ENCODE data around the gene KRT73.

Gene KRT73

DNA sequence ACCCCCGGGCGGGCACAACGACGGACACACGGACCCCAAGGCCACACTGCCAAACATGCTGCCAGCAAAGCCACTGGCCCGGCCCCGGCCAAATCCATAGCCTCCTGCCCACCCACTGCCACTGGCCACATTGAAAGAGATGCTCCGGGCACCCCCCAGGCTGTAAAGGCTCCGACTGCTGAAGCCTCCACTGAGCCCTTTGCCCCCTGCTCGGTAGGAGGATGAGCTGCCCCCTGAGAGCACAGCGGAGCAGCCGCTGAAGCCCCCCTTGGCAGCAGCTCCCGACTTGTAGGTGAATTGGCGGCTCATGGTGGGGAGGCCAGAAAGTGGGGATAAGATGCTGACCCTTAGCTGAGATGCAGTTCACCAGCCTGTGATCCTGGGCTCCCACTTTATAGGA, at the start of gene KRT73:
KRT73 (minus strand) TSS at position 344 of the 400 bp plus-strand sequence; CDS start at position 309, 35 bp downstream.
- DNase-seq (ENCODE audit: low read depth in 3 of 3): no peak

DNA sequence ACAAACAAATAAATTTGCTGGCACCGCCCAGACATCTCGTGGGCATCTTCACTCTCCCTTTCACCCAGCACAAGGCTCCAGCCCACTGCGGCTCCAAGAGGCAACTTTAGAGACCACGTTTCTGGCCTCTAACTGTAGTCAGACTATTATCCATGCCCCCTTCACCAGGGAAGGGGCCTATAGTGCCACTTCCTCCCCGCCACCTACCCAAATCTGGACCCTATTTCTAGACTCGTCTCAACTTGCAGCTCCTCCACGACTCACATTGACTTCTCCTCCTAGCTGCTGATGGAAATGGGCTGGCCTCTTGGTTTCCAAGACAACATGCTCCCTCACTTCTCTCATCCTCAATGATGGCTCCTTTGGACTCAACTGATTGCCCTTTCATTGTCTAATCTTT, 49.6 kb upstream of the KRT73 start:
- DNase-seq (ENCODE audit: low read depth in 3 of 3): no peak

DNA sequence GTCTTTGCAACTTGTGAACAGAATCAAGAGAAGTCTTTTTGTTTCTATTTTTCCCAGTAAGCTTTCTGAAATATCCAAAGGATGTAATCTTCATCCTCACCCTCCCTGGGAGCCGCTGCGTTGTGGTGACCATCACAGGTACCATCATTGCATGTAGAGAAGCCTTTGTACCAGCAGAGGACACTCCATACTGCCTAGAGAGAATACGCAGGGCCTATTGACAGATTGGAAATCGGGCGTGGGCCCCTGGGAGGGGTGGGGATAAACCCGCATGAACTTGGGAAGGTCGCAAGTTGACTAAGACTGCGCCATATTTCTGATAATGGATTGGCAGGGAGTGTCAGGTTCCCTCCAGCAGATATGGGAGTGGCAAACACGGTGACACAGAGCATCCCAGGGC, 49.1 kb upstream of the KRT73 start:
- no peak for DNase-seq (ENCODE audit: low read depth in 3 of 3)

DNA sequence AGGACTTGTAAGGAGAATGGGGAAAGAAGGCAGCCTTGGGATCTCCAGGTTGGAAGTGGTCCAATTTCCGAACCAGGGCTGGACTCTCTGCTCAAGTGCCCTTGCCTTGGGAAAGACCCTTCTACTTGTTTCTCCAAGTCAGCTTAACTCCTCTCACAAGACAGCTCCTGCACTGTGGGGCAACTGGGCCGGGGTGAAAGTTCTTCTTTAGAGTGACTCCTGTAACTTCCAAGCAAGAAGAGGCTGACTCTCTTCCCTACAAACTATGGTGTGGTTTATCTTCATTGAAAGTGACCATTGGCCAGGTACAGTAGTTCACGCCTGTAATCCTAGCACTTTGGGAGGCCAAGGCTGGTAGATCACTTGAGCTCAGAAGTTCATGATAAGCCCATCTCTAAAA, 48.1 kb upstream of the KRT73 start:
- no peak for DNase-seq (ENCODE audit: low read depth in 3 of 3)

DNA sequence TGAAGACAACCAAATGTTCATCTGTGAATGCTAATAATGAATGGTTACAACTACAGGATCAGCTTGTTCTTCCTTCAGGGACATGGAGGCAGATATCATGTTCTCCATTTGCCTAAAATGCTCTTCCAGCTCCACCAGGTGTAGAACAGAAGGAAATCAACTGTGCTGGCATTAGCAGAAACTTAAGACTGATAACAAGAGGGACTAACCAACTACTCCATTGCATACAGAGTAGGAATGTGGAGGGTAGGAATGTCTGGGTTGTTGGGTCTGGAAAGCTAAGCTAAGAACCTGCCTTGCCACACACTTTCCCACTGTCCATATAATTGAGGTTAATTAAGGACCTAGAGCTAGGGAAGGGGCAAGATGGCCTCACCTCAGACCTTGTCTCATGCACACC, 45.1 kb upstream of the KRT73 start:
- DNase-seq (ENCODE audit: low read depth in 3 of 3): no peak

DNA sequence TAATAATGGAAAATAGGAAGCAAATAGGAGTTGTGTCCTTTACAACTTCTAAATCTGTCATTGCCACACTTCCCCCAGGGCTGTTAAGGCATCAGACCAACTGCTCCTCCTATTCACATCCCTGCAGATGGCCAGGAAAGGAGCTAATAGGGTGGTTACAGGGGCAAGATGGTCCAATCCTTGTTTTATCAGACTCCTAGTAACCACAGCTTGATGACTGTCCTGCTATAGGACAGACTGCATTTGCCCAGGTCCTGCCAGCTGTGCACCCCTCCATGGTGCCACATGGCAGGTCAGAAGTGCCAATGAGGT, 44.5 kb upstream of the KRT73 start:
- no peak for DNase-seq (ENCODE audit: low read depth in 3 of 3)

DNA sequence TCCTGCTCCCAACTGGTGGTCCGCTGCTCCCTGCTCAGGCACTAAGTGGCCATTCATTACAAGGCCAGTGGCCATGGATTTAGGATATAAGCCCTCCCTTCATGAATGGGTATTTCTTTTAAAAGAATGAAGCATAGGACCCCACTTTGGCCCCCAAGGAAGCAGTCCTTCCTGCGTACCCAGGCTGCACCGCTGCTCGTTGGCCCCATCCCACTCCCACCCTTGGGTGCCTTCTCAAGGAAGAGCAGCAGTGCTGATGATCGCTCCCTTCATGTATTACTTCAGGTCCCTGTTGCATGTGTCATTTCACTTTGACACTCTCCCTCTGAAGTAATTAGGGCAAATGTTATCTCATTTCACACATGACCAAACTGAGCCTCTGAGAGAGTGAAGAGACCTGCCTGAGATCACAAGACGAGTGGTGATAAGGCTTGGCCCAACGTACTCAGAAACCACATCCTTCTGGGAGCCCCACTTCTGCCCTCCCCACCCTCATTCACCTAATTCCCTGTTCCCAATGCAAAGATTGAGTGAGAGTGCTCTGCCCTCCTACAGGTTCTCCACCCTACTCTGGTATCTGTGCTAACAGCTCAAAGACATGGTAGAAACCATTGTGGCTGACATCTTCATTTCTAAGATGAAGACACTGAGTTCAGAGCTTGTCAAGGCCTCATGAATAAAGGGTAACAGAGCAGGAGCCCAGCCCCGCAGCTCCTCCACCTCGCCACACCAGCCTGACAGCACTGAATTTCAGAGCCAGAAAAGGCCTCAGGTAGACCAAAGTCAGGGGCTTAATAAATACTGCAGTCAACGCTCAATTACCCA, 43.9 kb upstream of the KRT73 start:
- DNase-seq (ENCODE audit: low read depth in 3 of 3): no peak

DNA sequence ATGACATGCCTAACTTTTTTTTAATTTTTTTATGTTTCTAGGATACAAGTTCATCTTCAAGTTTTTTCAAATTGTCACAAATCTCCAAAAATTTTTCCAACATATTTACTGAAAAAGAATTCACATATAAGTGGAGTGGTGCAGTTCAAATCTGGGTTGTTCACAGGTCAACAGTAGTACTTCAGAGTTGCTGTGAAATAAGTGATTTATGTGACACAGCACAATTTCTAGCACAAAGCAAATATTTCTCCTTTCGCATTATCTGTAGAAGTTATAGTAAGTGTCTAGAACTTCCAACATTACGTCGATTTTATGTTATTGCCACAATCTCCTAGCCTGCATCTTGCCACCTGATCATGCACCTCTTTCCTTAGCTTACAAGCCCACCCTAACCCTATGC, 43.3 kb upstream of the KRT73 start:
- DNase-seq (ENCODE audit: low read depth in 3 of 3): no peak

DNA sequence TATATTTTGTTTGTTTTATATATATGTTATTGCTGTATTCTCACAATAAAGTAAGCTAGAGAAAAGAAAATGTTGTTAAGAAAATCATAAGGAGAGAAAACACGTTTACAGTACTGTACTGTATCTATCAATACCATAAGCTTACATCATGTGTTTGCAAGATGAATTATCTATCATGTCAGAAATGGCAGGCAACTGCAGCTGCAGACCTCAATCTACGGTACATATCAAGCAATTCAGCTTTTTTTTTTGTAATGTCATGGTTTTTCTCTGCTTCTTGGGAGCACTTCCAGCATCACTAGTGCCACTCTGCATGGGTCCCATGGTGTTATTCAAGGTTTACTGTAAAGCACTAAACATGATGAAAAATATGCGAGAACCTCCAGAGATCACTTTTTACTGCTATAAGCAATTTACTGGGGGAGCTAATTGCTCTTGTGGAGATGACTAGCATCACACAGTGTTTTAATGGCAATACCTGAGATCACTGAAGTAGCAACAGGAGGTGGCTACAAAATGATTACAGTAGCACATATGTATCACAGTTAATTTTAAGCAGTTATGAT, 42.7 kb upstream of the KRT73 start:
- DNase-seq (ENCODE audit: low read depth in 3 of 3): no peak

DNA sequence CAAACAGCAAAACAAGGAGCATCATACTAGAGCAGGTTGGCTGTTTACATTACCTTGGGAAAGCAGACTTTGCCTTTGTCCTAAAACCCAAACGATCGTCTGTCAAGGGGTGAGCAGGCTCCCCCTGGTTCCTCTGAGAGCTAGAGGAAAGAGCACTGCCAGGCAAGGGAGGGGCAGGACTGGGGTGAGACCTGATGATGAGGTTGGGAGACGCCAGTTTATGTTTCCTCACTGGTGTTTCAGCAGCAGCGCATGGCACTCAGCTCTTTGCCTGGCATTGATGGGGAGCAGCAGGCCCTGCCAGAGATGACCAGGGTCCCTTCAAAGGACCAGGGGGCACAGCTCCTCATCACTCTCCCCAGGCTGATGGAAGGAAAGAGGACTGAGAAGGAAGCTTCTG, 41.6 kb upstream of the KRT73 start:
- no peak for DNase-seq (ENCODE audit: low read depth in 3 of 3)

DNA sequence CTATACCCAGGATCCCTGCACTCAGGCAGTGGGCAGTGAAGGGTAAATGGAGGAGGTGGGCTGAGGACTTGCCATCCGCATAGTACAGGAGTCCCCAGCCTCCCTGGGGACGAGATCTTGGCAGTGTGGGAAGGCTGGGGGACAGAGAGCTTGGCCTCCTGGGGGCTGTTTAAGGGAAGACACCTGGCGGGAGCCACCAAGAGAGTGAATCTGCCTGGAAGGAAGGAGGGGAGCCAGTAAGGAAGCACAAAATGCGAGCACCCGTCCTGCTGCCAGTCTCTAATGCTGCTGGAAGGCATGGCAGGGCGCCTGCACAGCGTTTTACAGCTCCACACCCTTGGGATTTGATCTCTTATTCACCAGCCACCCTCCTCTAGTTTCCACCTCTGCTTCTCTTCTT, 41.0 kb upstream of the KRT73 start:
- no peak for DNase-seq (ENCODE audit: low read depth in 3 of 3)

DNA sequence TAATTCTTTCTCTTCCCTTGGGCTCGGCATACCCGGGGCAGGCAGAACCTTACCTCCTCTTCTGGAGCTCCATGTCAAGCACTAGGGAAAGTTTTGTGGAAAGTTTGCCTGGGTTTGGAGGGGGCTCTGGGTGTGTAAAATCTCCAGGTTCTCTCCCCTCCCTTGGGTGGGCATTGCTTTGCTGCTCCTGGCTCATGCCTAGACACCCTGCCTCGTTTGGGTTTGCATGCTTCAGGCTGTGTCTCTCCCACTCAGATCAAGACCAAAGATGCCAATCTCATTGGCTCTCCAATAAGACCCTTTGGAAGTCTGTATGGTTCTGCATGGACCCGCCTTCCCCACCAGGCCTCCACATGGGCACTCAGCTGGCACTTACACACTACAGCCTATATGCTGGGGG, 39.8 kb upstream of the KRT73 start:
- no peak for DNase-seq (ENCODE audit: low read depth in 3 of 3)

DNA sequence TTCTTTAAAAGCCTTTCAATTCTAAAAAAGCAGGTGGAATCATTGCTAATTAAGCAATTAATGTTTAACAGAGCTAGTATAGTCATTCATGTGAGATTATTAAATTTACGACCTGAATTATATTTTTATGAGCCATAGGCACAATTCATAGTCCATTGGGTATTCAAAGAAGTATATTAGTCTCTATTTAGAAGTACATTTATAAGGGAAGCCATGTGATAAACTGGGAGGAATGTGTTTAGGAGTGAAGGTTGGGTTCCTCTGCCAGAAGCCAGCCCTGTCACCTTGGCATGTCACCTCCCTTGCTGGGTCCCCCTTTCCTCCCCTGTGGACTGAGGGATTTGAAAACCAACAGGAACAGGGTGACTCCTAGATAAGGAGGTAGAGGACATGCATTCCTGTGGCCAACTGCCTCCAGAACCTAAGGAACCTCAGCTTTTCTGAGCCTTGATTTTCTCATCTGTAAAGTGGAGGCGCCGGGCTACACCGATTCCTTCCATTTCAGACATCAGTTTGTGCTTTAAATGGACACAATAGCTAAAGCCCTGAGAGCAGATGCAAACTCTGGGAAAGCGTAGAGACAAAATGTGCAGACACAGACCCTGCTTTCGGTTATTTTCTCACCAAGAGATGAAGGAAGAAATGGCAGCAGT, 39.0 kb upstream of the KRT73 start:
- DNase-seq (ENCODE audit: low read depth in 3 of 3): no peak

DNA sequence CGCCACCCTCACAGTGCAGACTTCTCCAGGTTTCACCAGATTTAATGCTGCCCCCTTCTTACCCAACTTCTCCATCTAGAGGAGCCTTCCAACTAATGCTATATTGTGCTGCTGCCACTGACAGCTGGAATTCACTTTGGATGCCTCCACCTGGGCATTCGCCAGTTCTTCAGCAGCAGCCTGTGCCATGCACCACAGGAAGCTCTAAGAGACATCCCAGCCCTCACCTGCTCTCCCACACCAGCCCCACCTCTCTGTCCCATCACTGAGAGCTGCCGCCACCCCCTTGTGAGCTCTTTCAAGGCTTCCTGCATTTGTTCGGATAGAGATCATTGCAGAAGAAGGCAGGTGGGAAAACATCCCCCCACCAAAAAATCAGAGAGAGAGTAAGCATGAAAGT, 38.3 kb upstream of the KRT73 start:
- DNase-seq (ENCODE audit: low read depth in 3 of 3): no peak

DNA sequence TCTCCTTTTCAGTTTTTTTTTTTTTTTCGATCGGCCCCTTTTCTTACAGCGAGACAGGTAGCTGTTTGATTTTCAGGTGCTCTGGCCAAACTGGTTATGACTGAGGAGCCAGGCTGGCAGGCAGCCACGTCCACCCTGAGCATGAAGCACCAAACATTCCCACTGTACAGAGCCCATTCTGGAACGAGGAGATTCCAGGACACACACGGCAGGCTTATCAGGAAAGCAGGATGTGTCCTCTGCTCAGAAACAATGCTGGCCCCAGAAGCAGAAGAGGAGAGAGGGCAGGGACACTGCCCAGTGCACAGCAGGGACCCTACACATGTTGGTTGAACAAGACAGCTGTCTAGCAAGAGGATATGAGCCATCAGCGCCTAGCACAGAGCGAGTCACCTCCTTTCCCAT, 37.4 kb upstream of the KRT73 start:
- DNase-seq (ENCODE audit: low read depth in 3 of 3): no peak

DNA sequence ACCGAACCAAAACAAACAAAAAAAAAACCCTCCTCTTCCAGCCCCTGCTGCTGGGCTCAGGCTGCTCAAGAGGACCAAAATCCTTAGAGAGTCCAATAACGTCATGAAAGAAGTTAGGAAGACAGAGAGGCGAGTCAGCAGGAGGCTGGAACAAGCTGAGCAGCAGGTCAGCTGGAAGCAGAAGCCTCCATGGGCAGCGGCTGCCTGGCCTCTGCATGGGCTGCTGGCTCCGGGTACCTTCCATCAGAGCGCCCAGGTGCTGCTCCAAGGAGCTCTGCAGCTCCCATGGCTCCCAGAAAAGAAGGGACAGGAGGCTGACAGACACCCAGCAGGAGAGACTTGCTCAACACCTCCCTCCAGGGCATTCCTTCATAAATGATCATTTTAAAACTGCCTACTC, 36.9 kb upstream of the KRT73 start:
- no peak for DNase-seq (ENCODE audit: low read depth in 3 of 3)

DNA sequence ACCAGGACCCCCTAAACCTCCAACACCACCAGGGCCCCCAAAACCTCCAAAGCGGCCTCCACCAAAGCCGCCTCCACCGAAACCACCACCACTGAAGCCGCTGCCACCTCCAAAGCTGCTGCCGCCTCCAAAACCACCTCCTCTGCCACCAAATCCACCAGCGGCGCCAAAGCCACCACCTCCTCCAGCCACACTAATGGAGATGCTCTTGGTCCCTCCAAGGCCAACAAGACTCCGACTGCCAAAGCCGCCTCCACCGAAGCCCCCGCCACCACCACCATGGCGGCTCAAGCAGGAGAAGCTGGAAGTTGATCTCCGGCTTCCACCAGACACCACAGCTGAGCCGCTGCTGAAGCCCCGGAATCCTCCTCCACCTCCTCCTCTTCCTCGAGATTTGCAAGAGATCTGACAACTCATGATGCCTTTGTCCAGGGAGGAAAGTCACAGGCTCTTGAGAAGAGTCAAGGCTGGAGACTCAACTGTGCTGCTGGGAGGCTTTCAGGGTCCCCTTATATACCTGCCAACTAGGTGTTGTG, 33.4 kb upstream of the KRT73 start, which contains the start of gene KRT2:
KRT2 (minus strand) TSS at position 486 of the 536 bp plus-strand sequence; CDS start at position 417, 69 bp downstream.
- no peak for DNase-seq (ENCODE audit: low read depth in 3 of 3)

DNA sequence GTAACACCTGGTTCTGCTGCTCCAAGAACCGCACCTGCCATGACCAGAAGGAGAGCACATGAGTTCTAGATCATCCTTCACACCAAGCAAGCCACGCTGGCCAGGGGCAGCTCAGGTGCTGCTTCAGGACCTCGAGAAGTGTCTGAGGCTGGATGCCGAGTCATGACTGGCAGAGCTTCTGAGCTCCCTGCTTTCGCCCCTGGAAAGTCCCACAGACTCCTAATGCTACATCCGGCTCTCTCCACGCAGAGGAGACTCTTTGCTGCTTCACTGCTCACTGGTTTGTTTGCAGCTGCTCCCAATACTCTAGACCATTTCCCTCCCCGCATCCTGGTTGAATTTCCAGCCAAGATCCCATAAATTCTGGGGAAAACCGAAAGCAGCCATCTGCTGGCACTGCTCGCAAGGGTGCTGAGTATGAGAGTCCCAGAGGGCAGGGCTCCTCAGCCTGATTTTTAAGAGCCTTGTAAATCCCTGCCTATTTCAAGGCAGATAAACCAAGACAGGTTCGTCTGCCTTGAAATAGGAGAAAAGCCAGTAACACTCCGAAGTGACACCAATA, 32.2 kb upstream of the KRT73 start:
- DNase-seq (ENCODE audit: low read depth in 3 of 3): no peak

DNA sequence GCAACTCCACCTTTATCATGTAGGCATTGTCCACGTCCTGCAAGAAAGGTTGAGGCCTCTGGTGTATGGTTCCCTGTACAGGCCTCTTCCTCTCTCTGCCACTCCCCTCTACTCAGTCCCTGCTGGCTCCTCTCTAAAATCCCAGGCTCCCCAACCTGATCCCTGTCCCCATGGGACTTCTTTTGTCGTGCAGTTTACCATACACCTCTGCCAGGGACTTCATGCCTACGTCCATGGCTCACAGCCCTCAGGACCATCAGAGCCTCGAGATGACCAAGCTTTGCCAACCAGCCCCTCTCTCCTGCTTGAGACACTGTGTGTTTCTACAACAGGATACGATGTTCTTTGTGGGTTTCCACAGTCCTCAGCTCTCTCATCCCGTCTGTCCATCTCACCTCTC, 30.7 kb upstream of the KRT73 start:
- no peak for DNase-seq (ENCODE audit: low read depth in 3 of 3)

DNA sequence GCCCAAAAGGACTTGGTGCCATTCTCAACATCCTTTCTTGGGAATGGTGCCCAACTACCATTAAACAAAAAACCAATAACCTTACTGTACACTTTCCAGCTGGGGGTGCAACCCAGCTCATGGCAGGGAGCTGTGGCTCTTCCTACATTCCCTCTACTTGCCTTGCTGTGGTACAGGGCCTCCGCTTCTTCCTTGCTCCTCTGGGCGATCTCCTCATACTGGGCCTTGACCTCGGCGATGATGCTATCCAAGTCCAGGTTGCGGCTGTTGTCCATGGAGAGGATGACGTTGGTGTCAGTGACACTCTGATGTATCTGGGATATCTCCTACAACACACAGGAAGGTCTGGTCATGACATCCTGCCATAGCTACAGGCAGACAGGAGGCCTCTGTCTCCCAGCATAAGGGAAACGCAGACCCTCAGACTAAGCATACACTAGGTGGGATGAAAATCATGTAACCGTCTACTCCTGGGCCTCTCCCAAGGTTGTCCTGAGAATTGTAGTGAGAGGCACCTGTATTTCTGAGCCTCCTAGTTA, 29.7 kb upstream of the KRT73 start:
- DNase-seq (ENCODE audit: low read depth in 3 of 3): no peak

DNA sequence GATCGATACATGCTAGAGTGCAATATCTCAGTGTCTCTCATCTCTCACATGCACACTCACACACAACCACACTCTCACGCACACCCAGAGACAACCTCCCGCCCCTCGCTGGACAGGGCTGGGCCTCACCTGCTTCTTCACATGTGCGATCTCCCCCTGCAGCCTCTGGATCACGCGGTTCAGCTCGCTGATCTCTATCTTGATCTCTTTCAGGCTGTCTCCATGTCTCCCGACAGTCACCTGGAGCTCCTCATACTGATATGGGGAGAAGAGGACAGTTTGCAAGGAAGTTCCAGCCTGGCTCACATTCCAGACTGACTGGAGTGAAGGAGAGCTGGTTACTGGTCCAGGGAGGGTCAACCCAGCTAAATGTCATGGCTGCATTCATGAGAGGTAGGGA, 29.2 kb upstream of the KRT73 start:
- DNase-seq (ENCODE audit: low read depth in 3 of 3): no peak

DNA sequence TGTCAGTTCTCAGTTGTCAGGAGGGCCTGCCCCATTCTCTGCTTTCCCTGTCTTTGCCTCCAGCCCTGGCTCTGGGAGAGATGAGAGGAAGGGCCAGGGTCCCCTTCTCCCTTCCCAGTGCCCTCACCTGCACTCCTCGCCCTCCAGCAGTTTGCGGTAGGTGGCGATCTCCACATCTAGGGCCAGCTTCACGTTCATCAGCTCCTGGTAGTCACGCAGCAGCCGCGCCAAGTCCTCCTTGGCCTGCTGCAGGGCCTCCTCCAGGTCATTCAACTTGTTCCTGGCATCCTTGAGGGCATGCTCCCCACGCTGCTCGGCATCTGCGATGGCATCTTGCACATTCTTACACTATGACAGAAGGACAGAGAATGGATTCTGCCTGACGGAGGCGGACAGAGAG, 28.3 kb upstream of the KRT73 start:
- DNase-seq (ENCODE audit: low read depth in 3 of 3): no peak
